Thoracic aorta (tissue), 2 donors: Measurements from ENCODE around the gene SPPL2C. TPM values are rescaled to one million over a fixed set of nuclear protein-coding genes. Genes with fewer than 3 reads are reported as not detected.

Experiments
- ATAC-seq: fragments of 150-250 bp; one replicate; pipeline ENCODE4 v1.8.0; 2017; ENCODE audit warnings: low read depth; ENCODE audit not compliant: insufficient number of reproducible peaks, low FRiP score
- DNase-seq: peaks from one replicate; pipeline ENCODE4 v3.0.0-alpha.2; 2020; ENCODE audit warnings: low spot score
- H3K27ac ChIP-seq, 2 donors: fragments of 200-600 bp; sonication (generic); 1 replicate in 1 of 2; 2 replicates in 1 of 2; pipeline ENCODE4 v1.5.1; 2016; ENCODE audit warnings: mild to moderate bottlenecking in 2 of 2, moderate library complexity in 2 of 2
- H3K27me3 ChIP-seq: fragments of 200-600 bp; sonication (generic); replicated peaks from 2 replicates; pipeline ENCODE4 v1.6.0; 2016; ENCODE audit warnings: mild to moderate bottlenecking; ENCODE audit not compliant: insufficient read depth
- H3K36me3 ChIP-seq: fragments of 200-600 bp; sonication (generic); one replicate; pipeline ENCODE4 v1.5.1; 2016
- H3K4me1 ChIP-seq, 2 donors: fragments of 200-600 bp; sonication (generic); 1 replicate in 1 of 2; 2 replicates in 1 of 2; pipeline versions ENCODE4 v1.5.1 to v1.6.0; 2016; ENCODE audit warnings: low read depth in 2 of 2, mild to moderate bottlenecking in 1 of 2; ENCODE audit not compliant: control insufficient read depth in 1 of 2
- H3K4me3 ChIP-seq: fragments of 200-600 bp; sonication (generic); 2 replicates; pipeline ENCODE4 v1.5.1; 2016; ENCODE audit warnings: mild to moderate bottlenecking
- H3K9me3 ChIP-seq: fragments of 200-600 bp; sonication (generic); 2 replicates; pipeline ENCODE4 v1.5.1; 2016
- CTCF ChIP-seq: fragments of 200-600 bp; sonication (generic); IDR thresholded peaks from one replicate; pipeline ENCODE4 v1.5.1; 2019; ENCODE audit warnings: antibody characterized with exemption
- total RNA-seq, 2 donors: library from RNA; depleted of rRNA; stranded (reverse); fragments of >200 nt; gene quantifications; one replicate each; pipeline versions ENCODE4 v1.1.0 to v1.2.3, GENCODE V29; 2016

The SPPL2C gene
- total RNA-seq, 2 donors from 2014 or later, result not detected

GRCh38 chr17:45841186-45841585 lies 3.5 kb upstream of the SPPL2C start:
- H3K36me3 ChIP-seq, result no peaks in the 10 kb centered on the region
- H3K27me3 ChIP-seq, result no peaks in the 10 kb centered on the region
- no peaks in the 10 kb centered on the region for H3K9me3 ChIP-seq
- DNase-seq (no peak), ATAC-seq (no peak)
- no peaks in the 10 kb centered on the region for H3K4me1 ChIP-seq
- H3K27ac ChIP-seq, result no peak overlapping the region
- no peak for TF ChIP-seq CTCF
- no peak overlapping the region for H3K4me3 ChIP-seq

- TF ChIP-seq CTCF, result no peak
- H3K36me3 ChIP-seq, result no peaks in the 10 kb centered on the region
- H3K27me3 ChIP-seq, result no peaks in the 10 kb centered on the region
- H3K4me3 ChIP-seq, result no peak overlapping the region
- no peak overlapping the region for H3K27ac ChIP-seq
- no peak for DNase-seq
- ATAC-seq, result no peak
- H3K9me3 ChIP-seq, result no peaks in the 10 kb centered on the region
- H3K4me1 ChIP-seq, result no peaks in the 10 kb centered on the region
Measured at GRCh38 chr17:45841883-45842525, 2.7 kb upstream of the SPPL2C start.

GRCh38 chr17:45843722-45844121 lies 959 bp upstream of the SPPL2C start:
- Histone ChIP-seq H3K36me3 (no peaks in the 10 kb centered on the region), H3K4me1 (no peaks in the 10 kb centered on the region), H3K4me3 (no peak overlapping the region), H3K27ac (no peak overlapping the region), H3K27me3 (no peaks in the 10 kb centered on the region), H3K9me3 (no peaks in the 10 kb centered on the region)
- ATAC-seq (no peak), DNase-seq (no peak)
- TF ChIP-seq CTCF, result no peak

- Histone ChIP-seq H3K4me3 (no peak overlapping the region), H3K36me3 (no peaks in the 10 kb centered on the region), H3K9me3 (no peaks in the 10 kb centered on the region), H3K27me3 (no peaks in the 10 kb centered on the region), H3K27ac (no peak overlapping the region), H3K4me1 (no peaks in the 10 kb centered on the region)
- ATAC-seq (no peak), DNase-seq (no peak)
- TF ChIP-seq CTCF, result no peak
Measured at GRCh38 chr17:45845376-45846185, 900 bp downstream of the SPPL2C start.

GRCh38 chr17:45846223-45846622 lies 1.5 kb downstream of the SPPL2C start:
- no peaks in the 10 kb centered on the region for H3K36me3 ChIP-seq
- no peak overlapping the region for H3K4me3 ChIP-seq
- H3K9me3 ChIP-seq, result no peaks in the 10 kb centered on the region
- ATAC-seq, result no peak
- DNase-seq, result no peak
- H3K4me1 ChIP-seq, result no peaks in the 10 kb centered on the region
- no peak overlapping the region for H3K27ac ChIP-seq
- TF ChIP-seq CTCF, result no peak
- H3K27me3 ChIP-seq, result no peaks in the 10 kb centered on the region
